GM19395 (cell line): ENCODE results near the gene TTC27.
"Not testable (repeated sequence)": the region's sequence is repeated elsewhere in the genome, so short reads cannot be mapped to it uniquely, and the experiment has no call there.

ENCODE experiments used
- ATAC-seq: cut with Tn5 transposase; IDR thresholded peaks from one replicate; pipeline ENCODE4 v1.9.1; 2021; ENCODE audit warnings: mild to moderate bottlenecking, moderate library complexity; ENCODE audit not compliant: unreplicated experiment

TTC27 gene

DNA sequence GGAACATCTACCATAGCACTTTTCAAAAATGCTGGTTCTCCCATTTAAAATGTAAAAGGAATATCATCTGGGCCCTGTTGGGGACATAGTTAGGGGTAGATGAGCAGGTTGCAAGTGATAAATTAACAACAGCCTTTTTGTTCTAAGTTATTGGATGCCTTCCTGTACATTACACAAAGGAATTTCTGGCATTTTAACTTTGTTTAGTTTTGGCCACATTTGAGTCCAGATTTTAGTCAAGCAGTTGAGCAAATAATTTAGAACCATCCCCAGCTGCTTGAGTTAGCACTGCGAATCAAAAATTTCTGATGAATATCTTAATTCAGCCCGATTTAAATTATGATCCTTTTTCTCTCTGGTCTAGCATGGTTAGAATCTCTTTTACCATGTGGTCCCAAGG, 124.4 kb downstream of the TTC27 start:
- no peak for ATAC-seq

DNA sequence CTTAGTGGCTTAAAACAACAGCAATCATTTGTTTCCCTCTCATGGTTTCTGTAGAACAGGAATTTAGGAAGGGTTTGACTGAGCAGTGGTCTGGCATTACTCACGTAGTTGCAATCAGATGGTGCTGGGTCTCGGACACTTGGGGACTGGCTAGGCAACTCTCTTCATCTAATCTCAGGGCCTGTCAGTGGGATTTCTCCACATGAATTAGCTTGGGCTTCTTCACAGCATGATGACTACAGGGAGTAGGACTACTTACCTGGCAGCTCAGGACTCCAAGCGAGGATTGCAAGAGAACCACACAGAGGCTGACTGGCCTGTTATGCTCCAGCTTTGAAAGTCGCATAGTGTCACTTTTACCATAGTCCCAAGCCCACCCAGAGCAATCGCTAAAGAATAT, 125.1 kb downstream of the TTC27 start:
- ATAC-seq = no peak

GRCh38 chr2:32754676-32755075, 126.8 kb downstream of the TTC27 start:
- ATAC-seq = not testable (repeated sequence)

- peak; percentile 9 for ATAC-seq
These were observed 127.8 kb downstream of the TTC27 start for GRCh38 chr2:32755666-32756065.

DNA sequence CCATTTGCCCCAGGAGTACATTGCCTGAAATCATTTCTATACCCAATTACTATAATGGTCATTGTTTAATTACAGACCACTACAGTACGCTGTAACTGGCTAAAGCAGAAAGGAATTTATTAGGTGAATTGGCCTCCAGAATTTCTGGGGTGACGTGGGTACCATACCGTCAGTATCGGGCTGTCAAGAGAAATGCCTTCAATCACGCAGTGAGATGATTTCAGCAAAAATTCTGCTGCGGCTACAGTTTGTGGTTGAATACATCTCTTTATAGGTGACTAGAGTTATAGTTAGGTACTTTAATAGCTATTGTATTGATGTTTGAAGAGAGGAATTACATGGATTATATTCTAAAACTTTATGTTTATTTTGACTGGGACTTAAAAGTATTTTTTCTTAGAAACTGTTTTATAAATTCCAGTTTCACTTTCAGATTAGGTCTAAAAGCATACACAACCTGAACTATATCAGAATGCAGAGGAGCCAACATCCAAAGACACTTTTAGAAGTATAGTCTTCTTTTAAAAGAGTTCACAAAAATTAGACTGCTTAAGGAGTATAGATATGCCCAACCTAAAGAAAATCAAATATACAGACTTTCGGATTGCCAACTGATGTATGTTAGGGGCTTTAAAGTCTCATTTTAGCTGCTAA, 128.4 kb downstream of the TTC27 start:
- ATAC-seq = peak; percentile 65

- ATAC-seq = no peak
These were observed 130.4 kb downstream of the TTC27 start for GRCh38 chr2:32758232-32758631.

DNA sequence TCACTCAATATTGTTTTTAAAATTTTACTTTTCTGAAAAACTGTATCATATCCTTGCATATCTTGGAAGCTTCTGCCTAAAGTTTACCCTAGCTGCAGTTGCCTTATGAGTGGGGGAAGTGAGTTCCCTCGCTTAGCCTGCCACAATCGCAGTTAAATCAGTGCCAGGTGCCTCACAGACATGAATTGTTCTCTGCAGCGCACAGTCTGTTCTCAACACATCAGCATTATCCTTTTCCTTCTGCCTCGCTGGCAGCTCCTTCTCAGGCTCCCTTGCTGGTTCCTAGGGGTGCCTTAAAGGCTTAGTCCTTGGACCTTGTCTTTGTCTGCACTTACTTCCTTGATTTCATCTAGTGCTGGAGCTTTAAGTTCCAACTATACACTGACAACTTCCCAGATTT, 132.8 kb downstream of the TTC27 start:
- ATAC-seq = no peak

DNA sequence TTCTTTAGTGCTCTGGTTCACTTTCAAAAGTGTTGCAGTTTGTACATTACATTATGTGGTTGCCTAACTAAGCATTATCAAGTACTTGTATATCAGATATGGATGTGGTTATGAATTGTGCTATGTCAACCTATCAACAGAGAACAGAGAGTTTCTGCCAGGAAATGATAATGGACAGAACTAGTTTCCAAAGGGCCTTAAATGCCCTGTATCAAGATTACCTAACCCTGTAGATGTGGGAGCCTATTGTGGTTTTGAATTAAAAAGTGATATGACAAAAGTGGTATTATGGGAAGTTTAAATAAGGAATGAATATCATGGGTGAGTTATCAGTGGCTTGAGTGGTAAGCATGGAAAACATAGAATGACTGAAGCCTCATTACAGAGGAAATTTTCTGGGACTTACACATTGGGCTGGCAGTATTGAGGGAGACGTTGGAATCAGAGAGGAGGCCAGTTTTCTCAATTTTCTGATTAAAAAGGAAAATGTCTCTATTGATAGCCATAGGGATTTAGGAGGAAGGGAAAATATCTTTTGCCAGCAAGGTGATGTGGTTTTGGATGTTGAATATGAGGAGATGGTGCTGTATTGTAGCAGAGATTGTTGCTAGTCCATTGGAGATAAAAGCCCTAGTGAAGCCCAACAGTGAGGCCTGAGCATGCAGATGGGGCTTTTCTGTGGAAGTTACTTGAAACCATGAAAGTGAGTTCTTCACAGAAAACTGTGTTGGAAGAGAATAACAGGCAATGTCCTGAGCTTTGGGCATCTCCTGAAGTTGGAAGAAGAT, 140.7 kb downstream of the TTC27 start:
- ATAC-seq = no peak

- ATAC-seq = no peak
These were observed 142.5 kb downstream of the TTC27 start for GRCh38 chr2:32770360-32770759.

DNA sequence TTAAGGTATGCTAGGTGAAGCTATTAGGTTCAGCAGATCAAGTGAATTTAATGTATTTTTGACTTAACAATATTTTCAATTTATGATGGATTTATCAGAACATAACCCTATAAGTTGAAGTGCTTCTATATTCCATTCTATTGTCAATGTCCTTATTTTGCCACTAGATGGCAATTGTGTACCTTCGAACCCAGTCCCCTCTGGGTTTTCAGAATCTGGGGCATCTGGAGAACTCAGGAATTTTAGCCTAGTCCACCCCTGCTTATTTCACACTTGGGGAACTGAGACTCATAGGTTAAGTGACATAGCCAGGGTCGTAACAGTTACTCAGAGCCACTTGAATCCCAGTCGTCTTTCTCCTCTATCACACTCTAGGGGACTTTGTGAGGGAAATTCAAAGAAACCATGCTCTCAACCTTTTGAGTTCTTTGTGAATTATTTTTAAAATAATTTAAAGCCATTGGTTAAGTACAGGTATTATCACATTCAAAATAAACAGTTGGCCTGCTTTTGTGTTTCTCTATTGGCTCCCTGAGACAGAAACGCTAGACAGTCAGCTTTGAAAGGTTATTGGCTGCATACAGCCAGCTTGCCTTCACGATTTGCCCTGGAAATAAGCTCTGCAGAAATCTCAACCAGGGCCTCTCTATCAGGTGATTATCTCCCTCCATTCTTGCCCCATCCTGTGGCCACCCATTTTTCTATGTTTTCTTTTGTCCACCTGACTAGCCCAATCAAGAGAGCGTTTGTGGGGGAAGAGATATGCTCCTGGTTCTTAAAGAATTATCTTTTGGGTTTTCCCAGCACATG, 145.0 kb downstream of the TTC27 start:
- no peak for ATAC-seq

- ATAC-seq = no peak
These were observed 145.6 kb downstream of the TTC27 start for GRCh38 chr2:32773448-32773808.

GRCh38 chr2:32775954-32776353, 148.1 kb downstream of the TTC27 start:
- no peak for ATAC-seq

DNA sequence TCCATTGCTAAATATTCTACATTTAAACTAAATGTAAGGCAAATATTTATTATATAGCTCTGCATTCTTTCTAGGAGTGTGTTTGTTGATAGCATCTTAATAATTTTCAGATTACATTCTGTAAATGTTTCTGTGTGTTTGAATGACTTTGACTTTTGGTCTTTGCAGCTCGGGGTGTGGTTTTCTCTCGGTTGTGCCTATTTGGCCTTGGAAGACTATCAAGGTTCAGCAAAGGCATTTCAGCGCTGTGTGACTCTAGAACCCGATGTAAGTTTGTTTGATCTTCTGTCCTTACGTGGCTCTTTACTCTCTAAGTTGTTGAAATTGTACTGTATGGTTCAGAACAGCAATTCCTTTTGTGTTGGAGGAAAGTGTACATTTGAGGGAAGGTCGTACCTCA, 149.9 kb downstream of the TTC27 start:
- no peak for ATAC-seq

GRCh38 chr2:32780961-32781360, 153.1 kb downstream of the TTC27 start:
- ATAC-seq = no peak

- no peak for ATAC-seq
These were observed 155.6 kb downstream of the TTC27 start for GRCh38 chr2:32783469-32783868.

- ATAC-seq = no peak
These were observed 156.1 kb downstream of the TTC27 start for GRCh38 chr2:32783933-32784332.

GRCh38 chr2:32787207-32787606, 159.4 kb downstream of the TTC27 start:
- no peak for ATAC-seq

GRCh38 chr2:32788114-32788513, 160.3 kb downstream of the TTC27 start:
- no peak for ATAC-seq

DNA sequence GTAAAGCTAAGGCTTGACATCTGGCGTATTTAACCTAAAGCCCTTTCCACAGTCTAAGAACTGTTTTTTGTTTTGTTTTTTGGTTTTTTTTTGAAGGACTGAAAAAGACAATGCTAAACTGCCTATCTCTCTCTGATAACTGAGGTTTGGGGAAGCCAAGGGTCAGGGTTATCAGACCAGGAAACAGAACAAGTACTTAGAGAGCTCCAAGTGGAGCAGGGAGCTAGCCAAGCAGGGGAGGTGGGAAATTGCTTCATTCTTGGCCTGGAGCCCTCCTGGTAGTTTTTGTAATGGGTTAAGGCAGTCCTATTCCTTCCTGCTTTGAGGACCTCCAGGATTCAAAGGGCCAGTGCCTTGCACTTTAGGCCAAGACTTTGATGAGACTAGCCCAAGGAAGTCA, 164.6 kb downstream of the TTC27 start:
- no peak for ATAC-seq

GRCh38 chr2:32798829-32799228, 171.0 kb downstream of the TTC27 start:
- ATAC-seq = no peak

GRCh38 chr2:32801741-32802140, 173.9 kb downstream of the TTC27 start:
- no peak for ATAC-seq

DNA sequence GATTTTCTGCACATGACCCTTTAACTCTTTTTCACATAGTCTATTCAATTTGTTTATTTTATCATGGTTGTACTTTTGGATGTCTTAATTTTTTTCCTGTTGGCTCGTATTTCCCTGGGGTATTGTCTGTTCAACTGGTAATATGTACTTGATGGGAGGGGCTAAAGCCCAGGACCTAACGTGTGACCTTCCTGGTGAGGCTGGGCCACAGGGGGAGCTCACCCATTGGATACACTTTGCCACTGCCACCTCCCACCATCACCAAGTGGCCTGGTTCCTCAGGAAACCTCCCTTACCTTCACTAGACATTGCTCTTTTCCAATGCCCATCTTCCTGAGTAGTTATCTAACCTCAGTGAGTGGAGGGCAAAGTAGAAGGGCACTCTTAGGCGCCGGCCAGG, 175.0 kb downstream of the TTC27 start:
- ATAC-seq = no peak
